PFSK-1 (cell line): ENCODE data around the gene IRGQ.

Source experiments
- POLR2AphosphoS5 ChIP-seq: IDR thresholded peaks from 2 replicates; pipeline ENCODE4 v1.6.1; 2012; ENCODE audit warnings: low read depth, mild to moderate bottlenecking, control low read depth, low read length, moderate library complexity
- REST ChIP-seq, 2 experiments: IDR thresholded peaks; 2 replicates each; pipeline versions ENCODE4 v1.6.1 to v1.8.0; 2011 to 2012; ENCODE audit warnings: low read depth in 2 of 2, low read length in 2 of 2, control low read depth in 1 of 2, inconsistent platforms in 1 of 2, mild to moderate bottlenecking in 1 of 2, moderate library complexity in 1 of 2; ENCODE audit not compliant: insufficient read depth in 1 of 2
- TAF1 ChIP-seq: IDR thresholded peaks from 2 replicates; pipeline ENCODE4 v1.6.1; 2012; ENCODE audit warnings: low read length, control low read depth, borderline replicate concordance; ENCODE audit not compliant: insufficient read depth

DNA sequence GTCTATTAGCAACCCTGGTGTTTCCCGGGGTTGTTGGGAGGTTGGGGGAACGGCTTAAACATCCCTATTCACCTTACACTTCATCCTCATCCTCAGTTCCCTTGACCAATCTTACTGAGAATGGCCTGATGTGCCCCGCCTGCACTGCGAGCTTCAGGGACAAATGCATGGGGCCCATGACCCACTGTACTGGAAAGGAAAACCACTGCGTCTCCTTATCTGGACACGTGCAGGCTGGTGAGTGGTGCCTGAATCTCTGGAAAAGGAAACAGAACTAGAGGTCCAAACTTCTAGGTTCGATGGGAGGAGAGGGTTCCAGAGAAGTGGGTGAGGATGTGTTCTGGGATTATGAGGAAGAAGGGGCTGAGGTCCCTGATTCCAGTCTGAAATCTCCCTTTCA lies 14.5 kb downstream of the IRGQ start:
- TF ChIP-seq POLR2AphosphoS5 (no peak), REST (IDR thresholded peaks at IDR 0.05; ENCODE audit: insufficient read depth in 1 of 2, low read depth in 2 of 2, low read length in 2 of 2) (no peak), TAF1 (no peak)
